HepG2 (cell line): ENCODE data around the gene GALNT10. TPM values are rescaled to one million over a fixed set of nuclear protein-coding genes. Genes with fewer than 3 reads are reported as not detected.
A peak's percentile ranks its signal among the peaks of the same experiment; 100 is the strongest.

Experiments used
- ATAC-seq: fragments of 200-7000 bp; cut with Tn5 transposase; 3 replicates; pipeline ENCODE4 v1.9.1; 2020; ENCODE audit warnings: mild to moderate bottlenecking, moderate library complexity
- BruUV-seq: library from RNA; stranded (reverse); fragments of 400-500 nt; replicated peaks from 2 replicates; lab custom pipeline; 2021; lab: Mats Ljungman, UMichigan
- CTCF ChIA-PET: fragments of 300-600 bp; formaldehyde crosslinking; extraction: SDS; loops from one replicate; lab custom pipeline; 2021; ENCODE audit warnings: low total read pairs, inconsistent platforms, low intra/inter-chr PET ratio; lab: Yijun Ruan, JAX
- POLR2A ChIA-PET: fragments of 350-600 bp; sonication (Branson Sonifier 250); formaldehyde crosslinking; loops from one replicate; lab custom pipeline; 2020; ENCODE audit warnings: antibody characterized with exemption, inconsistent platforms; lab: Yijun Ruan, JAX
- DNase-seq: peaks from one replicate; pipeline ENCODE4 v3.0.0-alpha.2; 2015; ENCODE audit warnings: low spot score
- FAIRE-seq: peaks from 3 replicates; lab custom pipeline; 2011; peaks lifted over from hg19 to GRCh38; lab: Jason Lieb, UNC
- H2AFZ ChIP-seq: one replicate; pipeline ENCODE4 v1.6.1; 2011; ENCODE audit warnings: low read length, inconsistent platforms
- H3K27ac ChIP-seq: fragments of 300-600 bp; 3 replicates; pipeline ENCODE4 v1.8.0; 2011; ENCODE audit warnings: mixed run types, mild to moderate bottlenecking, mixed read lengths, low read length, inconsistent platforms; ENCODE audit not compliant: insufficient read depth; ENCODE audit errors: extremely low read length
- H3K27me3 ChIP-seq, 2 experiments: fragments of 200-600 bp in 1 of 2; 2 replicates in 1 of 2; 3 replicates in 1 of 2; pipeline versions ENCODE4 v1.6.0 to v1.8.0; 2011; ENCODE audit warnings: low read length in 2 of 2, mild to moderate bottlenecking in 2 of 2, moderate library complexity in 2 of 2, inconsistent platforms in 1 of 2; ENCODE audit not compliant: insufficient read depth in 2 of 2, control insufficient read depth in 1 of 2
- H3K36me3 ChIP-seq, 2 experiments: fragments of 200-600 bp in 1 of 2; replicated peaks in 1 of 2; 2 replicates in 1 of 2; 3 replicates in 1 of 2; pipeline versions ENCODE4 v1.5.1 to v1.8.0; 2011; ENCODE audit warnings: low read length in 2 of 2, inconsistent platforms in 1 of 2; ENCODE audit not compliant: insufficient read depth in 2 of 2, control insufficient read depth in 1 of 2
- H3K4me1 ChIP-seq: 2 replicates; pipeline ENCODE4 v1.5.1; 2012; ENCODE audit warnings: low read length, inconsistent platforms; ENCODE audit not compliant: insufficient read depth
- H3K4me2 ChIP-seq: 2 replicates; pipeline ENCODE4 v1.6.0; 2011; ENCODE audit warnings: low read depth, low read length, inconsistent platforms
- H3K4me3 ChIP-seq, 3 experiments: fragments of 200-600 bp in 1 of 3; sonication (generic), shearing (Covaris generic) in 1 of 3; replicated peaks in 1 of 3; 2 replicates each; pipeline ENCODE4 v1.5.1; 2011 to 2016; ENCODE audit warnings: low read length in 3 of 3, inconsistent platforms in 2 of 3, low read depth in 2 of 3, mild to moderate bottlenecking in 2 of 3, control low read depth in 1 of 3, mixed read lengths in 1 of 3; ENCODE audit not compliant: insufficient read depth in 1 of 3
- H3K79me2 ChIP-seq: one replicate; pipeline ENCODE4 v1.6.1; 2011; ENCODE audit warnings: low read length, inconsistent platforms; ENCODE audit not compliant: insufficient read depth
- H3K9ac ChIP-seq: 2 replicates; pipeline ENCODE4 v1.6.0; 2011; ENCODE audit warnings: mild to moderate bottlenecking, low read depth, low read length, inconsistent platforms; ENCODE audit not compliant: insufficient read depth
- H3K9me3 ChIP-seq: 2 replicates; pipeline ENCODE4 v1.5.1; 2012; ENCODE audit warnings: mild to moderate bottlenecking, low read length
- H4K20me1 ChIP-seq: 2 replicates; pipeline ENCODE4 v1.6.0; 2011; ENCODE audit warnings: inconsistent platforms, mild to moderate bottlenecking, low read length, moderate library complexity; ENCODE audit not compliant: insufficient read depth
- GATA4 ChIP-seq: sonication (generic); IDR thresholded peaks from 2 replicates; pipeline ENCODE4 v1.6.1; 2016; ENCODE audit warnings: antibody characterized with exemption, low read depth, borderline replicate concordance
- GATAD2A ChIP-seq: IDR thresholded peaks from 2 replicates; pipeline ENCODE4 v1.6.1; 2016
- HNF4A ChIP-seq: sonication (generic); formaldehyde crosslinking; IDR thresholded peaks from 2 replicates; pipeline ENCODE4 v1.4.0; 2020; ENCODE audit warnings: missing genetic modification reagents
- SALL1 ChIP-seq: sonication (generic); formaldehyde crosslinking; IDR thresholded peaks from 2 replicates; pipeline ENCODE4 v1.8.0; 2022; ENCODE audit warnings: mild to moderate bottlenecking, missing genetic modification reagents
- SIX4 ChIP-seq: sonication (generic); formaldehyde crosslinking; IDR thresholded peaks from 2 replicates; pipeline ENCODE4 v1.4.0; 2020; ENCODE audit warnings: missing genetic modification reagents
- ZNF124 ChIP-seq: sonication (generic); formaldehyde crosslinking; IDR thresholded peaks from 2 replicates; pipeline ENCODE4 v1.4.0; 2020; ENCODE audit warnings: missing genetic modification reagents
- ZNF33A ChIP-seq: sonication (generic); formaldehyde crosslinking; IDR thresholded peaks from 2 replicates; pipeline ENCODE4 v1.5.1; 2020; ENCODE audit warnings: missing genetic modification reagents, mild to moderate bottlenecking, moderate library complexity, borderline replicate concordance
- WGBS: methylation state at CpG from one replicate; pipeline ENCODE4 v1.1.6; 2017; ENCODE audit warnings: low lambda C conversion rate; 5-methylcytosine and 5-hydroxymethylcytosine counted together
- in situ Hi-C: cut with HindIII; loops from 2 replicates; pipeline ENCODE4 v1.10.0; 2017; ENCODE audit warnings: low pct_unique_long_range_greater_than_20kb; ENCODE audit not compliant: extremely low pct_ligation_motif_present
- intact Hi-C: fragments of 100-400 bp; cut with micrococcal nuclease; formaldehyde crosslinking; loops from one replicate; pipeline ENCODE4 v1.10.0; 2022; ENCODE audit not compliant: unreplicated experiment
- polyA plus RNA-seq, 8 experiments: library from polyadenylated mRNA; depleted of rRNA in 3 of 8; stranded (reverse) in 7 of 8; unstranded in 1 of 8; fragments of >200 nt; fragmentation: Illumina TruSeq in 4 of 8; extraction: Trizol in 4 of 8; gene quantifications; 2 replicates each; pipeline versions ENCODE4 v1.2.1 to v1.2.3, GENCODE V29; 2011 to 2016; ENCODE audit warnings: low read depth in 4 of 8, missing spikeins in 1 of 8, mixed read lengths in 1 of 8; ENCODE audit not compliant: insufficient read depth in 1 of 8
- total RNA-seq, 5 experiments: library from RNA; depleted of rRNA; stranded (reverse); fragments of >200 nt; fragmentation: Illumina TruSeq; extraction: Trizol; gene quantifications; 2 replicates each; pipeline ENCODE4 v1.2.3, GENCODE V29; 2016; ENCODE audit warnings: low read depth in 1 of 5

GALNT10 gene
- total and polyA plus RNA-seq, 2 of the 13 experiments (the other 11 are each of a cell fraction or from before 2014, with no cell fraction given) = 8.1 to 11.2 TPM

DNA sequence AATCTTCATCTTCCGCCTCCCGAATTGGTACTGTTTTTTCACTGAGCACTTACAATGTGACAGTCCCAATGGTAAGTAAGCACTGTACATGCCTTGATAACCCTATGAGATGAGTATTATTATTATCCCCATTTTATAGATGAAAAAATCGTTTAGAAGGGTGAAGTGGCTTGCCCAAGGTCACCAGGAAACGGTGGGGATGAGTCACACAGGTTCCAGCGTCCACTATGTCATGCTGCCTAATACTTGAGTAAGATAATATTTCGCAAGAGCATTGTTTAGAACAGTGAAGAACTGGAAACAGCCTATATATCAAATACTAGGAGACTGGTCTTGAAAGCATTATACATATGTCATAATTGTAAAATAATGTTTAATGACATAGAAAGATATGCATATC is 274.6 kb downstream of the GALNT10 start (continued):
- TF ChIP-seq ZNF124 = no peak
- no peak for TF ChIP-seq HNF4A (CRISPR knock-in tag)
- TF ChIP-seq SALL1 = no peak

DNA sequence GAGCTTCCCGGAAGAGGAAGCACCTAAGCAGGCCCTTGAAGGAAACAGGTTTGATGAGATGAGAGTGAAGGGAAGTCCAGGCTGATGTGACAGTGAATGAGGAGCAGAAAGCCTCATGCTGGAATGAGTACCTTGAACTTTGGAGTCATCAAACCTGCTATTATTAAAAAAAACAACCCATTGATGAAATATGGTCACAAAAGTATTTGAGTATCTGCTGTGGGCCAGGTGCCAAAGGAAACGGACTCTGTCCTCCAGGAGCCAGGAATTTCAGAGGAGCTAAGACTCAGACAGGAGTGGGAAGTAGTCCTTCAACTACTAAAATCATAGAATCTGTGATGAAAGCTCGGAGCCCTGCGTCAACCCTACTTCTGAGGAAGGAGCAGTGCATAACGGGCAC is 275.6 kb downstream of the GALNT10 start:
- Histone ChIP-seq H3K79me2 (no peaks in the 10 kb centered on the region), H3K9me3 (no peaks in the 10 kb centered on the region), H3K4me3 (no peak overlapping the region), H4K20me1 (no peaks in the 10 kb centered on the region), H3K4me1 (peaks cover 54% of the 10 kb centered on the region), H3K4me2 (peak overlapping the region; percentile 18; the same call in 1 of the 2 replicates), H2AFZ (no peak overlapping the region), H3K36me3 (no peaks in the 10 kb centered on the region), H3K9ac (no peak overlapping the region), H3K27ac (no peak overlapping the region), H3K27me3 (peaks cover 0 to 12% of the 10 kb centered on the region in 2 experiments; a peak in 2 of 5 replicates)
- intact Hi-C loops = loop anchor here (2.0 to 5.0 kb wide), 2 partner anchors 43 to 394 kb away; no protein-coding TSS in a partner anchor
- WGBS = 27% methylated on average over 5 of the region's 5 CpGs
- no TSS peak for BruUV-seq
- no peak for TF ChIP-seq GATA4
- no peak for TF ChIP-seq SIX4 (CRISPR knock-in tag)
- 0 out of 2 replicates have a peak, but pooled peaks have one; percentile 11 for TF ChIP-seq GATAD2A (CRISPR knock-in tag)
- TF ChIP-seq SALL1 = peak; percentile 34; the same call in 1 of the 2 replicates
- TF ChIP-seq ZNF33A (CRISPR knock-in tag) = no peak
- DNase-seq (peak; percentile 32), FAIRE-seq (no peak), ATAC-seq (no peak)
- ChIA-PET POLR2A (interaction anchor here (1.6 kb wide), 1 partner anchor 18 kb away, joined by 5 read pairs; no protein-coding TSS in a partner anchor), CTCF (interaction anchor here (2.6 kb wide), 1 partner anchor 144 kb away, joined by 32 read pairs; no protein-coding TSS in a partner anchor)
- in situ Hi-C loops = loop anchor here (5.0 kb wide), 1 partner anchor 141 kb away; no protein-coding TSS in a partner anchor
